Measurements from ENCODE around the gene WDFY4.
A peak's percentile ranks its signal among the peaks of the same experiment; 100 is the strongest.

Gene WDFY4

DNA sequence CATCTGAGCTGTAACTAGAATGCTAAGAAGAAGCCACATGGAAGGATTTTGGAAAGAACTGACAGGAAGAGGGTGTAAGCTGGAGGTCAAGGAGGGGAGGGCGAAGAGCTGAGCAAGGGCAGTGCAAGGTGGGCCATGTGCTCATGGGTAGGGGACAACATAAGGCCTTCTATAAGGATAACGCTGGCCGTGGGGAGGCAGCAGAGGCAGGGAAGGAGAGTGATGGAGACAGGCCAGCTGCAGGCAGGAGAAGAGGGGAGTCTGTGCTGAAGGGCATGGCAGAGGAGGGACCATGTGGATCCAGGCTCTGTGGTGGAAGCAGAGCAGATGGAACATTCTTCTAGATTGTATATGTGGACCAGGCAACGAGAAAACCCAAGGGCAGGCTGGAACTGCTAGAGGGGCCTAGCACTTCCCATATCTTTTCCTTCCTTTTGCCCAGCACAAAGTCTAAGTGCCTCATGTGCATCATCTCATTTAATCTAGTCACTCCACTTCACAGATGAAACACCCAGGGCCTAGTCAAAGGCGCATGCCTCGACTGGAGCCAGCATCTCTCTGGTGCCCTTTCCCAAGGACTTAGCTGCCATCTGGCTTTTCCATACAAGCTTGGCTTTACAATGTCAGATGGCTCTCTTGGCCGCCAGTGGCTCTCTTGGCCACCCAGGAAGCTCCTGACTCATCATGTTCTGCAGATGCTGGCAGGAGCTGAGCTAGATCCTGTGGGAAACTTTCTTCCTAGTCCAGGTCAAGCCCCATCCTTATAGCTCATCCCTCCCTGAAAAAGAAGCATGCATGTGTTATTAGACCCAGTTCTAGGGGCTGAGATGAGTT lies 248.4 kb downstream of the WDFY4 start:
- Histone ChIP-seq H3K9me3 (replicated peaks in 1 of 2; ENCODE audit: control insufficient read depth in 2 of 2, insufficient read depth in 1 of 2, low read depth in 1 of 2, low read length in 2 of 2) (no peaks in the 10 kb centered on the region), H2BK15ac (ENCODE audit: low read length) (no peak overlapping the region), H3K23ac (ENCODE audit: low read depth, low read length, poor library complexity) (peak overlapping the region; percentile 47), H4K8ac (ENCODE audit: low read depth, low read length) (no peak overlapping the region), H3K4me1 (ENCODE audit: control insufficient read depth in 2 of 2, insufficient read depth in 1 of 2, low read depth in 1 of 2, low read length in 2 of 2) (peaks cover 4 to 11% of the 10 kb centered on the region in 2 donors), H2AK5ac (ENCODE audit: low read depth, low read length) (peak overlapping the region; percentile 26), H3K27me3 (ENCODE audit: control insufficient read depth in 3 of 3, insufficient read depth in 3 of 3, low read depth in 1 of 3, low read length in 3 of 3) (peaks cover 0 to 5% (median 0%) of the 10 kb centered on the region in 3 experiments), H2BK12ac (ENCODE audit: low read length) (no peak overlapping the region), H2BK5ac (ENCODE audit: low read length) (no peak overlapping the region), H3K4ac (ENCODE audit: low read length) (no peak overlapping the region), H3K9ac (ENCODE audit: low read depth, low read length, poor library complexity) (no peak overlapping the region), H3K36me3 (replicated peaks in 1 of 2; ENCODE audit: control insufficient read depth in 2 of 2, insufficient read depth in 2 of 2, low read length in 2 of 2) (no peaks in the 10 kb centered on the region), H3K79me1 (ENCODE audit: low read depth, low read length) (no peaks in the 10 kb centered on the region), H4K91ac (ENCODE audit: low read depth, low read length, poor library complexity) (no peak overlapping the region), H3K18ac (ENCODE audit: low read length) (peak overlapping the region; percentile 54), H3K27ac (replicated peaks; ENCODE audit: low read length) (no peak overlapping the region), H3K14ac (ENCODE audit: low read length) (no peak overlapping the region), H3K4me2 (ENCODE audit: insufficient read depth, low read length, poor library complexity, severe bottlenecking) (no peak overlapping the region), H3K4me3 (ENCODE audit: low read length in 2 of 2) (no peak overlapping the region), H2BK120ac (ENCODE audit: low read depth, low read length) (no peak overlapping the region), H2AFZ (ENCODE audit: low read length) (no peak overlapping the region)
- WGBS, 2 donors (ENCODE audit: extremely low coverage in 2 of 2, insufficient read length in 2 of 2, insufficient replicate concordance in 1 of 2) = no CpG with 5 or more reads among the region's 7 CpGs
- no peak for DNase-seq (ENCODE audit: low spot score)

GRCh38 chr10:48934672-48935501 lies 250.2 kb downstream of the WDFY4 start:
- Histone ChIP-seq H3K4me2 (ENCODE audit: insufficient read depth, low read length, poor library complexity, severe bottlenecking) (no peak overlapping the region), H4K8ac (ENCODE audit: low read depth, low read length) (no peak overlapping the region), H2AK5ac (ENCODE audit: low read depth, low read length) (no peak overlapping the region), H2BK5ac (ENCODE audit: low read length) (no peak overlapping the region), H2BK15ac (ENCODE audit: low read length) (no peak overlapping the region), H3K4me1 (ENCODE audit: control insufficient read depth in 2 of 2, insufficient read depth in 1 of 2, low read depth in 1 of 2, low read length in 2 of 2) (peaks cover 4 to 11% of the 10 kb centered on the region in 2 donors), H3K23ac (ENCODE audit: low read depth, low read length, poor library complexity) (no peak overlapping the region), H3K14ac (ENCODE audit: low read length) (no peak overlapping the region), H4K91ac (ENCODE audit: low read depth, low read length, poor library complexity) (no peak overlapping the region), H2BK120ac (ENCODE audit: low read depth, low read length) (no peak overlapping the region), H3K79me1 (ENCODE audit: low read depth, low read length) (no peaks in the 10 kb centered on the region), H3K9ac (ENCODE audit: low read depth, low read length, poor library complexity) (no peak overlapping the region), H2AFZ (ENCODE audit: low read length) (peak overlapping the region; percentile 70), H3K9me3 (replicated peaks in 1 of 2; ENCODE audit: control insufficient read depth in 2 of 2, insufficient read depth in 1 of 2, low read depth in 1 of 2, low read length in 2 of 2) (no peaks in the 10 kb centered on the region), H3K4me3 (ENCODE audit: low read length in 2 of 2) (no peak overlapping the region), H3K4ac (ENCODE audit: low read length) (no peak overlapping the region), H2BK12ac (ENCODE audit: low read length) (no peak overlapping the region), H3K27ac (replicated peaks; ENCODE audit: low read length) (no peak overlapping the region), H3K36me3 (replicated peaks in 1 of 2; ENCODE audit: control insufficient read depth in 2 of 2, insufficient read depth in 2 of 2, low read length in 2 of 2) (no peaks in the 10 kb centered on the region), H3K27me3 (ENCODE audit: control insufficient read depth in 3 of 3, insufficient read depth in 3 of 3, low read depth in 1 of 3, low read length in 3 of 3) (peaks cover 0 to 5% (median 0%) of the 10 kb centered on the region in 3 experiments), H3K18ac (ENCODE audit: low read length) (peak overlapping the region; percentile 20)
- DNase-seq (ENCODE audit: low spot score) = no peak
- WGBS, 2 donors (ENCODE audit: extremely low coverage in 2 of 2, insufficient read length in 2 of 2, insufficient replicate concordance in 1 of 2) = no CpG with 5 or more reads among the region's 18 CpGs

- Histone ChIP-seq H3K27ac (replicated peaks; ENCODE audit: low read length) (no peak overlapping the region), H4K91ac (ENCODE audit: low read depth, low read length, poor library complexity) (no peak overlapping the region), H2AFZ (ENCODE audit: low read length) (peak overlapping the region; percentile 70), H3K4ac (ENCODE audit: low read length) (no peak overlapping the region), H3K27me3 (ENCODE audit: control insufficient read depth in 3 of 3, insufficient read depth in 3 of 3, low read depth in 1 of 3, low read length in 3 of 3) (peaks cover 0 to 5% (median 0%) of the 10 kb centered on the region in 3 experiments), H3K4me2 (ENCODE audit: insufficient read depth, low read length, poor library complexity, severe bottlenecking) (no peak overlapping the region), H3K4me1 (ENCODE audit: control insufficient read depth in 2 of 2, insufficient read depth in 1 of 2, low read depth in 1 of 2, low read length in 2 of 2) (peaks cover 4 to 11% of the 10 kb centered on the region in 2 donors), H2BK120ac (ENCODE audit: low read depth, low read length) (no peak overlapping the region), H2BK12ac (ENCODE audit: low read length) (no peak overlapping the region), H4K8ac (ENCODE audit: low read depth, low read length) (no peak overlapping the region), H3K23ac (ENCODE audit: low read depth, low read length, poor library complexity) (no peak overlapping the region), H3K14ac (ENCODE audit: low read length) (no peak overlapping the region), H2BK5ac (ENCODE audit: low read length) (no peak overlapping the region), H3K4me3 (ENCODE audit: low read length in 2 of 2) (no peak overlapping the region), H3K9me3 (replicated peaks in 1 of 2; ENCODE audit: control insufficient read depth in 2 of 2, insufficient read depth in 1 of 2, low read depth in 1 of 2, low read length in 2 of 2) (no peaks in the 10 kb centered on the region), H3K18ac (ENCODE audit: low read length) (no peak overlapping the region), H3K9ac (ENCODE audit: low read depth, low read length, poor library complexity) (no peak overlapping the region), H2AK5ac (ENCODE audit: low read depth, low read length) (no peak overlapping the region), H3K79me1 (ENCODE audit: low read depth, low read length) (no peaks in the 10 kb centered on the region), H2BK15ac (ENCODE audit: low read length) (no peak overlapping the region), H3K36me3 (replicated peaks in 1 of 2; ENCODE audit: control insufficient read depth in 2 of 2, insufficient read depth in 2 of 2, low read length in 2 of 2) (no peaks in the 10 kb centered on the region)
- no peak for DNase-seq (ENCODE audit: low spot score)
Measured at GRCh38 chr10:48935577-48935976, 250.9 kb downstream of the WDFY4 start.

GRCh38 chr10:48937796-48938195 lies 253.1 kb downstream of the WDFY4 start:
- Histone ChIP-seq H2AK5ac (ENCODE audit: low read depth, low read length) (no peak overlapping the region), H3K27me3 (ENCODE audit: control insufficient read depth in 3 of 3, insufficient read depth in 3 of 3, low read depth in 1 of 3, low read length in 3 of 3) (peaks cover 0 to 5% (median 0%) of the 10 kb centered on the region in 3 experiments), H3K14ac (ENCODE audit: low read length) (no peak overlapping the region), H4K8ac (ENCODE audit: low read depth, low read length) (no peak overlapping the region), H3K4me3 (ENCODE audit: low read length in 2 of 2) (no peak overlapping the region), H3K23ac (ENCODE audit: low read depth, low read length, poor library complexity) (no peak overlapping the region), H3K4ac (ENCODE audit: low read length) (no peak overlapping the region), H2BK5ac (ENCODE audit: low read length) (no peak overlapping the region), H2BK120ac (ENCODE audit: low read depth, low read length) (no peak overlapping the region), H3K9me3 (replicated peaks in 1 of 2; ENCODE audit: control insufficient read depth in 2 of 2, insufficient read depth in 1 of 2, low read depth in 1 of 2, low read length in 2 of 2) (no peaks in the 10 kb centered on the region), H3K79me1 (ENCODE audit: low read depth, low read length) (no peaks in the 10 kb centered on the region), H3K18ac (ENCODE audit: low read length) (no peak overlapping the region), H2BK12ac (ENCODE audit: low read length) (no peak overlapping the region), H2BK15ac (ENCODE audit: low read length) (no peak overlapping the region), H3K9ac (ENCODE audit: low read depth, low read length, poor library complexity) (no peak overlapping the region), H2AFZ (ENCODE audit: low read length) (no peak overlapping the region), H3K36me3 (replicated peaks in 1 of 2; ENCODE audit: control insufficient read depth in 2 of 2, insufficient read depth in 2 of 2, low read length in 2 of 2) (no peaks in the 10 kb centered on the region), H3K4me2 (ENCODE audit: insufficient read depth, low read length, poor library complexity, severe bottlenecking) (no peak overlapping the region), H3K4me1 (ENCODE audit: control insufficient read depth in 2 of 2, insufficient read depth in 1 of 2, low read depth in 1 of 2, low read length in 2 of 2) (peaks cover 9 to 11% of the 10 kb centered on the region in 2 donors), H3K27ac (replicated peaks; ENCODE audit: low read length) (no peak overlapping the region), H4K91ac (ENCODE audit: low read depth, low read length, poor library complexity) (no peak overlapping the region)
- no CpG with 5 or more reads among the region's 3 CpGs for WGBS, 2 donors (ENCODE audit: extremely low coverage in 2 of 2, insufficient read length in 2 of 2, insufficient replicate concordance in 1 of 2)
- no peak for DNase-seq (ENCODE audit: low spot score)
